Right atrium auricular region (tissue), 2 donors: ENCODE data around the gene CAMTA1. TPM values are rescaled to one million over a fixed set of nuclear protein-coding genes. Genes with fewer than 3 reads are reported as not detected.
"Not testable (repeated sequence)": the region's sequence is repeated elsewhere in the genome, so short reads cannot be mapped to it uniquely, and the experiment has no call there.

Experiments
- DNase-seq: peaks from one replicate; pipeline ENCODE4 v3.0.0-alpha.2; 2019; ENCODE audit warnings: low spot score
- H3K27ac ChIP-seq, 2 donors: fragments of 200-600 bp; sonication (generic); 1 replicate in 1 of 2; 2 replicates in 1 of 2; pipeline ENCODE4 v1.5.1; 2016 to 2019
- H3K27me3 ChIP-seq, 2 donors: fragments of 200-600 bp; sonication (generic); one replicate each; pipeline versions ENCODE4 v1.5.1 to v1.6.0; 2017 to 2019
- H3K36me3 ChIP-seq: fragments of 200-600 bp; sonication (generic); one replicate; pipeline ENCODE4 v1.5.1; 2016
- H3K4me1 ChIP-seq, 2 donors: fragments of 200-600 bp; sonication (generic); one replicate each; pipeline versions ENCODE4 v1.5.1 to v1.6.0; 2017 to 2019
- H3K4me3 ChIP-seq, 2 donors: fragments of 200-600 bp; sonication (generic); 1 replicate in 1 of 2; 2 replicates in 1 of 2; pipeline ENCODE4 v1.5.1; 2017 to 2019; ENCODE audit warnings: mild to moderate bottlenecking in 1 of 2, moderate library complexity in 1 of 2
- H3K9me3 ChIP-seq, 2 donors: fragments of 200-600 bp; sonication (generic); one replicate each; pipeline ENCODE4 v1.5.1; 2019
- CTCF ChIP-seq, 2 donors: fragments of 200-600 bp; sonication (generic); IDR thresholded peaks; one replicate each; pipeline ENCODE4 v1.5.1; 2019; ENCODE audit warnings: antibody characterized with exemption in 2 of 2
- total RNA-seq, 2 donors: library from RNA; depleted of rRNA; stranded (reverse); fragments of >200 nt; gene quantifications; one replicate each; pipeline ENCODE4 v1.1.0, GENCODE V29; 2016

CAMTA1 gene
- total RNA-seq, 2 donors from 2014 or later = 132 to 190 TPM

DNA sequence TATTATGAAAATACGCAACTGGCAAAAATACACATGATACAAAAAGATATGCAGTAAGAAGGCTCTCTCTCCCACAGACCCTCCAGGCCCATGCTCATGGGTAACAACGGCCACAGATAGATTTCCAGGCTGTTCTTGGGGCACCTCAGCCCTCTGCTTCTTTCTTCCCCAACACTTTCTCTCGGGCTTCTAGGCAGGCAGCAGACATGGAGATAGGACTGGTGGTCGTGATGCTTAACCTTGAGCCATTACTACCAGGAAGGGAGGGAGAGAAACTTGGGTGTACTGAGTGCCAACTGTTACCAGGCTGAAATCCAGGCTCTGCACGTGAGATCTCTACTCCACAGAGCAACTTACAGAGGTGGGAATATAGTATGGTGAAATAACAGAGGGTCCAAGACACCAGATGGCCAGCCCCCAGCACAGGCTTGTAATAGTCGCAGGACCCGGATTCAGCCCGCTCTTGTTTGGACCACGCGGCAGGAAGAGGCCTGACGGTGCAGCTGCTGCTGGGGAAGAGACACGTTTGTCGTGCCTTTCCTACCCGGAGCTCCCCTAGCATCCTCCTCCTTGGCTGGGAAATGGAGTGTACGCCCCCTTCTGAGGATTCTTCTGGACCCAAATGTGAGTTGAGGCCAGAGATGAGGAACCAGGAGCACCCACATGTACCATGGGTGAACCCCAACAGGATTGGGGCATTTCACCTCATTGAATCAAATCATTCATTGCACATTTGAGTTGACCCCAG, 544.8 kb downstream of the CAMTA1 start:
- no peak for TF ChIP-seq CTCF (IDR thresholded peaks at IDR 0.05)
- H3K27ac ChIP-seq = no peak overlapping the region
- H3K36me3 ChIP-seq = no peaks in the 10 kb centered on the region
- no peaks in the 10 kb centered on the region for H3K27me3 ChIP-seq
- DNase-seq = peak; percentile 23
- H3K4me1 ChIP-seq = peaks cover 0 to 10% of the 10 kb centered on the region in 2 donors
- H3K4me3 ChIP-seq = no peak overlapping the region
- H3K9me3 ChIP-seq = no peaks in the 10 kb centered on the region

GRCh38 chr1:7330726-7331125, 545.5 kb downstream of the CAMTA1 start:
- H3K9me3 ChIP-seq, H3K4me1 ChIP-seq, H3K27me3 ChIP-seq, H3K36me3 ChIP-seq, H3K4me3 ChIP-seq, H3K27ac ChIP-seq: not testable (repeated sequence)
- DNase-seq = peak; percentile 13

DNA sequence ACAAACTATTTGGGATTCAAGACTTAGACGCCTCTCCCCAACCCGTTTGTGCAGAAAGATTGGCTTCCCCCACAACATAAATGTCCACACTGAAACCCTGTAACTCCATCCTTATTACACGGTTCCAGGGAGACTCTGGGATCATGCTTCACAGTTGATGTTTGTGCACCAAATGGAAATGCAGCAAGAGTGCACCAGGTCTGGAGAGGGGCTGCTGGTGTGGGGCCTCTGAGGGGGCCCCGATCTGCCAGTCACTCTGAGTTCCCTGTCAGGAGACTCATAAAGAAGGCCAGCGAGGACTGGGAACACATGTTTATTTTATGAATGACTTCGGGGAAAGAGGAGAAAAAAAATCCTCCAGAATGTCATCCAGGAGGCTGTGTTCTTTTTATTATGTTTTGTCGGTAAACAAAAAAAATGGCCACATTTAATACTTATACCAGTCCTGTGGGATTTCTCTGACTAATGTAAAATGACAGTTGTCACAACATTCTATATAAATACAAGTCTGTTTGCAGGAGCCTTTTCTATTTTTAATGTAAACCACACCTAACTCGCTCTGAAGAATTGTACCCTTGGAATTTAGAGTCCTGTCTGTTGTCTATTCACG, 546.8 kb downstream of the CAMTA1 start:
- Histone ChIP-seq H3K4me3 (no peak overlapping the region), H3K36me3 (no peaks in the 10 kb centered on the region), H3K4me1 (peaks cover 0 to 10% of the 10 kb centered on the region in 2 donors), H3K9me3 (no peaks in the 10 kb centered on the region), H3K27ac (no peak overlapping the region), H3K27me3 (no peaks in the 10 kb centered on the region)
- DNase-seq = no peak
- TF ChIP-seq CTCF (IDR thresholded peaks at IDR 0.05) = no peak

GRCh38 chr1:7333094-7333493, 547.8 kb downstream of the CAMTA1 start:
- no peak for TF ChIP-seq CTCF (IDR thresholded peaks at IDR 0.05)
- Histone ChIP-seq H3K4me1 (peaks cover 0 to 10% of the 10 kb centered on the region in 2 donors), H3K9me3 (no peaks in the 10 kb centered on the region), H3K36me3 (no peaks in the 10 kb centered on the region), H3K27me3 (no peaks in the 10 kb centered on the region), H3K27ac (no peak overlapping the region), H3K4me3 (no peak overlapping the region)
- DNase-seq = no peak

GRCh38 chr1:7333620-7334019, 548.4 kb downstream of the CAMTA1 start:
- Histone ChIP-seq H3K36me3 (no peaks in the 10 kb centered on the region), H3K27ac (no peak overlapping the region), H3K27me3 (no peaks in the 10 kb centered on the region), H3K4me3 (no peak overlapping the region), H3K9me3 (no peaks in the 10 kb centered on the region), H3K4me1 (peaks cover 0 to 10% of the 10 kb centered on the region in 2 donors)
- DNase-seq = no peak
- no peak for TF ChIP-seq CTCF (IDR thresholded peaks at IDR 0.05)

GRCh38 chr1:7334475-7335035, 549.3 kb downstream of the CAMTA1 start:
- peak overlapping the region in 1 of 2 donors; percentile 7 for H3K27ac ChIP-seq
- peaks cover 0 to 10% of the 10 kb centered on the region in 2 donors for H3K4me1 ChIP-seq
- TF ChIP-seq CTCF (IDR thresholded peaks at IDR 0.05) = no peak
- H3K4me3 ChIP-seq = no peak overlapping the region
- H3K36me3 ChIP-seq = no peaks in the 10 kb centered on the region
- DNase-seq = no peak
- no peaks in the 10 kb centered on the region for H3K9me3 ChIP-seq
- no peaks in the 10 kb centered on the region for H3K27me3 ChIP-seq
